Hepatocyte (in vitro differentiated cells): ENCODE data around the gene NELFCD.

Experiments
- CTCF ChIP-seq: fragments of 200-600 bp; sonication (generic); IDR thresholded peaks from 2 replicates; pipeline ENCODE4 v1.5.1; 2016; ENCODE audit warnings: antibody characterized with exemption, mild to moderate bottlenecking; ENCODE audit not compliant: poor library complexity
- EZH2 ChIP-seq: fragments of 200-600 bp; sonication (generic); IDR thresholded peaks from 2 replicates; pipeline ENCODE4 v1.6.1; 2016; ENCODE audit warnings: antibody characterized with exemption, mild to moderate bottlenecking, borderline replicate concordance

DNA sequence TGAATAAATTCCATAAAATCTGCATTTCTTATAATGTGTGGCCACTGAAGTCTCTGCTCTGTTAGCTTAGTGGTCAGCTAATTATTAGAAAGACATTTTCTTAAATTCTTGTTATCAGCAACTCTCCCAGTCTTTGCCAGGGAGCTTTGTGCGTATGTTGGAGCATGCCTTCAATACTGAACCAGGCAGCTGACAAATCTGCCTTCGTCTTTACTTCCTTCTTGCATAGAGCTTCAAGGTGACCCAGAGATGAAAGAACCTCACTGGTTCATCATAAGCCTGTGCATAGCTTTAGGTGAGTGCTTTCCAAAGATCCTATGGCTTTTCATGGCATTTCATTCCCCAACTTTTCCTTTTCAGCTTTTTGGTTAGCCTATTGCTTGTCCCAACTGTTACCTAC is 43.0 kb upstream of the NELFCD start:
- TF ChIP-seq CTCF (no peak), EZH2 (no peak)
